Activated effector memory CD4-positive, alpha-beta T cell treated with Interleukin-2 at 50 U/mL for 16 hours (primary cell): ENCODE results near the gene MPI.

Experiments used
- DNase-seq: peaks from one replicate; pipeline ENCODE4 v3.0.0-alpha.2; 2020

The MPI gene, protein sequence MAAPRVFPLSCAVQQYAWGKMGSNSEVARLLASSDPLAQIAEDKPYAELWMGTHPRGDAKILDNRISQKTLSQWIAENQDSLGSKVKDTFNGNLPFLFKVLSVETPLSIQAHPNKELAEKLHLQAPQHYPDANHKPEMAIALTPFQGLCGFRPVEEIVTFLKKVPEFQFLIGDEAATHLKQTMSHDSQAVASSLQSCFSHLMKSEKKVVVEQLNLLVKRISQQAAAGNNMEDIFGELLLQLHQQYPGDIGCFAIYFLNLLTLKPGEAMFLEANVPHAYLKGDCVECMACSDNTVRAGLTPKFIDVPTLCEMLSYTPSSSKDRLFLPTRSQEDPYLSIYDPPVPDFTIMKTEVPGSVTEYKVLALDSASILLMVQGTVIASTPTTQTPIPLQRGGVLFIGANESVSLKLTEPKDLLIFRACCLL

GRCh38 chr15:74889883-74890664 is at the start of gene MPI:
Gene MPI, plus strand, starts transcription at chr15:74890042. Its CDS starts 32 bp downstream, at chr15:74890074.
- peak; percentile 75 for DNase-seq

DNA sequence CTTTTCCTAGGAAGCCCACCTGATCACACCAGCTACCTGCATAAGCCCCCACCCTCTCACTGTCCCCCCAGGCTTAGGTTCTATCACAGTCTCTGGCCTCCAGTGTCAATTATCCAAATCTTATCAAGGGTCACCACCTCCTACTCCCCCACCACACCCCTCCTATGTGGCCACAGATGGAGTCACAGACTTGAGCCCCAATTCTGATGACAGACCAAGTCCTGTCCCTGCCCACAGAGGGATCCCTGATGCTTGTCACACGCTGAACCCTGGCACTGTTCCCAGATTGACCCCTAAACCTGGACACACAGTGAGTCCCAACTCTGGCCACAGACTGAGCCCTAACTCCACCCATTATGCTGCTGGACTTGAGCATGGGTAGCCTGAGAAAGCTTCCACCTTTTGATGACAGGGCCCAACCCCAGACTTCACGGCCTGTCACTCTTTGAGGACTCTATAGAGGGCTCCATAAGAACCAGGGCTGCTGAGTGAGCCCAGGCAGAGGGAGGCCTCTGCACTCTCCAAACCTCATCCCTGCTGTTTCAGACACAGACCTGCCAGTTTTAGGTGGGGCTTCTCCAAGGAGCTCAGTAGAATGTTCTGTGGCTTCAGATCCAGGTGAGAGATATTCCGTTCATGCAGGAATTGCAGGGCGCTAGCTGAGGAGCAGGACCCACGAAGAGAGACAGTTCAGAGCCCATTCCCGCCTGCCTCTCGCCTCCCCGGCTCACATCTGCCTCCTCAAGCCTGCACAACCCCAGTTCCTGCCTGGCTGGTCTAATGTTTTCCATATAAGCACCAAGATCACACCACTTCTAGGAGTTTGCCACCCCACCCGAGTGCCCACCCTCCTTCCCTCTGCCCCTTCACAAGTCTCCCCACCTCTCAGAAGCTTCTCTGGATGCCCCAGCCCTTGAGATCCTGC is 48.7 kb upstream of the MPI start:
- no peak for DNase-seq

GRCh38 chr15:74841891-74842373 is 47.9 kb upstream of the MPI start:
- no peak for DNase-seq

DNA sequence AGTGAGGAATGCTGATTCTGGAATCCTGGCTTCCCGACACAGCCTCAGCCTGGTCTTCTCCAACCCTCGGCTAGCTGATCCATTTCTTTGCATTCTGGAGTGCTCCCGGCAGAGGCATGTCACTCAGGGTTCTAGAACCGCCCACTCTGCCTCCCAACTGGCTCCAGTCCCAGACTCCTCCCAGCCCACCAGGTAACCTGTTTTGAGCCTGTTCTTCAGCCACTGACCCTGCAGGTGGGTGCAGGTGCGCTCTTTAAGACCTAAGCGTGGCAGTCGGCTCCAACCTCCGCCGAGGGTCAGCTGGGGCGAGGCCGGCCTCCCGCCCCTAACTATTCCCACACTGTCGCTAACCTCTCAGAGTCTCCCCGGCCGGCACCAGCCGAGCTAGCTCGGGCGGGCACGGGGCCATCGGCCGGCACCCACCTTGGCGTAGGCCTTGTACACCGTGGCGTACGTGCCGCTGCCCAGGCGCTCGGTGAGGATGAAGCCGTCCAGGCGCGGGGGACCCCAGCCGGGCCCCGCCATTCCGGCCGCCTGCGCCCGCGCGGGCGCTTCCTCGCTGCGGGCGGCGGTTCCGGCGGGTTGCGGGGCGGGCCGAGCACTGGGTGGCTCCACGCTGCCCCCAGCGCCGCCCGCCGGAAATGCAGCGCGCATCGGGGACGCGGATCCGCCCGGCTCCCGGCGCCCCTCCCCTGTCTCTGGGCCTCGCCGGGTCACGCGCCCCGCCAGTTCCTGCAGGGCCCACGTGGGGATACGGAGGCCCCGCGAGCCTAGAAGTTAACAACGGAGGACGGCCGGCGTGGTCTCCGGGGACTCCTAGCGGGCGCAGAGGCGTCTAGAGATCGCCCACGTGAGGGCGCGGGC is 47.0 kb upstream of the MPI start, which contains the start of gene ULK3:
Gene ULK3, minus strand, starts transcription at position 576 of the 864 bp plus-strand sequence. Its CDS starts 51 bp downstream, at position 525.
- peak; percentile 90 for DNase-seq

- DNase-seq, result no peak
These were observed 46.4 kb upstream of the MPI start for GRCh38 chr15:74843445-74843828.

GRCh38 chr15:74843891-74844299 is 45.9 kb upstream of the MPI start:
- no peak for DNase-seq

DNA sequence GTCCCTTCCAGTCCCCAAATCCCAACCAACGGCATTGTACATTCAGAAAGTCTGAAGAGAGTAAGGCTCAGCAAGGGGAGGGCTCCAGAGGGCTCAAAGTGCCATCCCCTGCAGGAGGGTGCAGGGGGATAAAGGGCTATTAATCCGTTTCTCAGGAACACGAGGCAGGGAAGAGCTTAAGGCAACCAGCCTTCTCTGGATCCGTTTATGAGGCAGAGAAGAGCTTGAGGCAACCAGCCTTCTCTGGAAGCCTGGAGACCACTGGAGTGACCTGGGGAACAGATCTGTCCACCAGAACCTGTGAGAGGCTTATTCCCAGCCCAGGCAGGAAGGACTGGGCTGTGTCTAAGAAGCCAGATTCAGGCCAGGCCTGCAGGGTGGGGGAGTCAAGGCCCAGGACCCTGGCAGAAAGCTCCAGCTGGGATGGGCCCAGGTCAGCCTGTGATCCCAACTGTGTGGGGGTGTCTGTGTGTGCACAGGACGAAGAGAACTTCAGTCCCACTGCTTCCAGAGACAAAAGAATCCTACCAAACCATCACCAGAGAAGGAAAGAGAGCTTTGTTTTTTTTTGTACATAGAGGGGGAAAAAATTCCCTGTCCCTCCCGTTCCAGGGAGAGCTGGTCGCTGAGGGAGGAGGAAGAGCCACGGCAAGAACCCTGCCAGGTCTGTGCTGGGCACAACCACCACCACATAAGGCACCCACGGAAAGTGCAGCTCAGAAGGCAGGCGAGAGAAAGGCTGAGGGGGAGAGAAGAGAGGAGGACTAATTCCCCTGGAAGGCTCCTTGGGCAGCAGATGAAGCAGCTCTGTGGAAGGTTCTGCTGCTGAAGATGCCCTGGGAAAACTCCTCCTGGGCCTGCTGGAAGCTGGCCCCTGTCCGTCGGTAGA is 45.3 kb upstream of the MPI start:
- no peak for DNase-seq

DNA sequence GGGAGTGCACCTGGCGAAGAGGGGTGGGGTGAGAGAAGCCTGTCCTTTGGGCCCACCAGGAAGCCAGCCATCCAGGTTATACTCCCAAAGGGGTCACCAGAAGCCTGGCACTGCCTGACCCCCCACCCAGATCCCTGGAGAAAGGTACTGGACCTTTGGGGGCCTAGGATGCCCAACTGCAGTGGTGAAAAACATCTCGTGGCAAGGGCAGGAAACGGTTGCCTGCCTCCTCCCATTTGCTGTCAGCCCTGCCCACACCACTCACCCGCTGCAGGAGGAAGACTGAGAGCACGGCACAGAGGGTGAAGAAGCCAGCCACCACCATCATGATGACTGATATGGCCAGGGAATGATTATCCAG is 44.7 kb upstream of the MPI start:
- DNase-seq, result peak; percentile 65

- DNase-seq, result no peak
These were observed 44.3 kb upstream of the MPI start for GRCh38 chr15:74845581-74845980.

- DNase-seq, result no peak
These were observed 42.4 kb upstream of the MPI start for GRCh38 chr15:74847432-74847831.

- no peak for DNase-seq
These were observed 39.4 kb upstream of the MPI start for GRCh38 chr15:74850393-74850792.

DNA sequence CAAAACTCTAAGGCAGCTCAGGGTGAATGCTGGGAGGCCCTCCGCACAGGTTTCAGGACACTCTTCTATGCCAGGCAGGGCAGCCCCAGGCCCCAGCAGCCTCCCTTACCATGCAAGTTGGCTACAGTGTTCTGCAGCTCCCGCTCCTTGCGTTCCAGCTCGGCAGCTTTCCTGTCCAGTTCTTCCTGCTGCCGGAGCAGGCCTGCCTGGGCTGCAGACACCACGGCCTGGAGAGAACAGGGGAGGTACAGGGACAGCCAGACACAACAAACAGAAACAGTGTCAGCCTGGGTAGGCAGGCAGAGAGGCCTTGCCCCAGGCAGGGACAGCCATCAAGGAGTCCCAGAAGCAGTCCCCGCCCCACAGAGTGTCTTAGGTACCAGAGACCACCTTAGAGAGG is 37.9 kb upstream of the MPI start:
- DNase-seq, result no peak

GRCh38 chr15:74854453-74855022 is 35.3 kb upstream of the MPI start:
- no peak for DNase-seq

DNA sequence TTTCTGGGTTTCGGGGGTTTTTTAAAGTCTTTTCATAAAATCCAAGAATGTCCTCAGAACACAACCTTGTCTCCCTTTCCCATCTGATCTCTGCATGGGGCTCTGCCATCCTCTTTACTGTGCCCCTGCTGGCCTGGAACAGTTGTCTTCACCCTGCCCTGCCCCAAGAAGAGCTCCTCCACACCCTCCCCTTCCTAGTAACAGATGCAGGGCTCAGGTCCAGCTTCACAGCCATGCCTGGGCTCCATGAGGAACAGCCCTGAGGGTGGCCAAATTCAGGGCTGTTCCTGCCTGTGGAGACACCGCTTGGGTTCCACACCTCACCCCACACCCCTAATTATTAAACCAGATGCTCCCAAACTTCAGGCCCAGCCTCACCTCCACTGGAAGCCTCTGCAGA is 34.0 kb upstream of the MPI start:
- no peak for DNase-seq

GRCh38 chr15:74856537-74856936 is 33.3 kb upstream of the MPI start:
- DNase-seq, result no peak

DNA sequence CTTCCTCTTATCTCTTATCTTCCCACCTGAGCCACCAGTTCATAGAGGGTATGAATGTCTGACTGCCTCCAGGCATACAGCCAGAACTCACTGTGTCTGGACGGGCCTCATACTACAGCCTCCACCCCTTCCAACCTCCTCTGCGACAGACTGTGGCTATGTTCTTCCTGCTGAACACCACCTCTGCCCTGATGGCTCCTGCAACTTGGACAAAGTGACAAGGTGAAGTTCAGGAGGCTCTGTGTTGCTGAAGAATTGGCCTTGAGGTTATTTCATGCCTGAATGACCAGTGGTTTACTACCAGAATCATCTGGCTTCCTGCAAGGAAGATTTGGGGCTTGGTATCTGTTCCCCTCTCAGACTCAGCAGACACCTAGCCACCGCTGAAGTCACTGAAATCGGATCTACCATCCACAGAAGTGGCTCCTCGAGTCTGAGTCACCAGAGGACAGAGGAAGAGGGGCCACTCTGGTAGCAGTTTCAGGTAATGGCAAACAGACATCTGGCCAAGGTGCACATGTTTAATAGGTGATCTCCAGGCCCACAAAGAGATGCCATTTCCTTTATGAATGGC is 32.7 kb upstream of the MPI start:
- DNase-seq, result no peak

DNA sequence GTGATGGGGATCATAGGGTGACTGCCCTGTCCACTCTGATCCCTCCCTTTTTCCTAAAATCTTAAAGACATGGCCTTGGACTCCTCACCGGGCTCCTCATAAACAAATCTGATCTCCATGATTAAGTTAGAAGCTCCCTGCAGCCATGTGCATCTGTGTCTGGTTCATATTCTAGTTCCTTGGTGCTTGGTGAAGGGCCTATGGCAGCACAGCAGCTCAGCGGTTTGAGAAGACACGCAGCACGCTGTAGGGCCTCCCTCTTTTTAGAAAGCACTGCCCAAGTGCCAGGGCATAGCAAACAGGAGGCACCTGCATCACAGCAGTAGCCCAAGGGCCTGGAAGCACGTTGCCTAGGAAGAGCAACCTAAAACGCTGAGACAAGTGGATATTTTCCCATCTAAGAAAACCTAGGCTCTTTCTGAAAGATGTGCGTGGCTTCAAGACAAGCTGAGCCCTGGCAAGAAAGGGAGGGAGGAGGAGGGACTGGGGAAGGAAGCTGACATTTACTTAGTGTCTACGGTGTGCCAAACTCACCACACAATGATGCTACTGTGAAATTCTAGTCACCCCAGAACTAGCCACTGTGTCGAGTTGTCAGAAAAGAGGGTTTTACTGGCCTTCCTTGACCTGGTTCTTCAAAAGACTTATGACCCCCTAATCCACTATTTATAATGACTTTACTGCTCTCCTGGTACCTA is 32.0 kb upstream of the MPI start:
- no peak for DNase-seq

- DNase-seq, result no peak
These were observed 31.5 kb upstream of the MPI start for GRCh38 chr15:74858369-74858740.
